SK-N-SH (cell line): ENCODE results near the gene SND1. TPM values are rescaled to one million over a fixed set of nuclear protein-coding genes. Genes with fewer than 3 reads are reported as not detected.
"Not testable (repeated sequence)": the region's sequence is repeated elsewhere in the genome, so short reads cannot be mapped to it uniquely, and the experiment has no call there.

Source experiments
- CTCF ChIA-PET: fragments of 300-600, 350-600 bp; formaldehyde crosslinking; extraction: SDS; loops from one replicate; lab custom pipeline; 2021; lab: Yijun Ruan, JAX
- POLR2A ChIA-PET: fragments of 350-600 bp; sonication (Branson Sonifier 250); formaldehyde crosslinking; extraction: SDS; loops from one replicate; lab custom pipeline; 2020; ENCODE audit warnings: antibody characterized with exemption, inconsistent platforms; lab: Yijun Ruan, JAX
- DNase-seq: peaks from one replicate; pipeline ENCODE4 v3.0.0; 2012
- H2AFZ ChIP-seq: fragments of 200-600 bp; sonication (generic); 2 replicates; pipeline ENCODE4 v1.8.1; 2016; ENCODE audit warnings: antibody characterized with exemption, mild to moderate bottlenecking, low read depth
- H3F3A ChIP-seq: fragments of 200-600 bp; sonication (generic); replicated peaks from 2 replicates; pipeline ENCODE3; 2016; ENCODE audit warnings: antibody characterized with exemption, mild to moderate bottlenecking; ENCODE audit not compliant: insufficient read depth
- H3K27ac ChIP-seq, 2 experiments: fragments of 200-500 bp in 1 of 2; fragments of 200-600 bp in 1 of 2; sonication (Bioruptor generic) in 1 of 2; sonication (generic), shearing (Covaris generic) in 1 of 2; 2 replicates each; pipeline versions ENCODE4 v1.5.1 to v1.6.1; 2014 to 2016; ENCODE audit warnings: low read depth in 2 of 2, inconsistent platforms in 1 of 2, low read length in 1 of 2, mild to moderate bottlenecking in 1 of 2, mixed read lengths in 1 of 2
- H3K27me3 ChIP-seq: fragments of 200-600 bp; sonication (generic), shearing (Covaris generic); 2 replicates; pipeline ENCODE4 v1.6.1; 2016; ENCODE audit warnings: mixed run types; ENCODE audit not compliant: insufficient read depth
- H3K36me3 ChIP-seq, 2 experiments: fragments of 200-500 bp in 1 of 2; fragments of 200-600 bp in 1 of 2; sonication (Bioruptor generic) in 1 of 2; sonication (generic) in 1 of 2; replicated peaks in 1 of 2; 2 replicates each; pipeline versions ENCODE3 to v1.5.1; 2014 to 2016; ENCODE audit warnings: low read length in 1 of 2, mild to moderate bottlenecking in 1 of 2; ENCODE audit not compliant: insufficient read depth in 2 of 2, control insufficient read depth in 1 of 2
- H3K4me1 ChIP-seq, 2 experiments: fragments of 200-500 bp in 1 of 2; fragments of 200-600 bp in 1 of 2; sonication (Bioruptor generic) in 1 of 2; sonication (generic), shearing (Covaris generic) in 1 of 2; 2 replicates each; pipeline versions ENCODE4 v1.5.1 to v1.6.1; 2014 to 2016; ENCODE audit warnings: low read depth in 1 of 2, low read length in 1 of 2, mixed run types in 1 of 2; ENCODE audit not compliant: insufficient read depth in 2 of 2, control insufficient read depth in 1 of 2
- H3K4me2 ChIP-seq: fragments of 200-600 bp; sonication (generic), shearing (Covaris generic); 2 replicates; pipeline ENCODE4 v1.6.1; 2017; ENCODE audit warnings: mixed run types
- H3K4me3 ChIP-seq, 2 experiments: fragments of 200-500 bp in 1 of 2; fragments of 200-600 bp in 1 of 2; sonication (Bioruptor generic) in 1 of 2; sonication (generic), shearing (Covaris generic) in 1 of 2; 2 replicates each; pipeline versions ENCODE4 v1.5.1 to v1.8.1; 2014 to 2016; ENCODE audit warnings: low read depth in 2 of 2, inconsistent platforms in 1 of 2, low read length in 1 of 2, mild to moderate bottlenecking in 1 of 2, mixed read lengths in 1 of 2, moderate library complexity in 1 of 2
- H3K79me2 ChIP-seq: fragments of 200-600 bp; sonication (generic); 2 replicates; pipeline ENCODE4 v1.8.1; 2017; ENCODE audit warnings: mild to moderate bottlenecking; ENCODE audit not compliant: insufficient read depth
- H3K9ac ChIP-seq: fragments of 200-600 bp; sonication (generic); 2 replicates; pipeline ENCODE4 v1.6.1; 2017; ENCODE audit warnings: mixed run types
- H3K9me2 ChIP-seq: fragments of 200-600 bp; sonication (generic); 2 replicates; pipeline ENCODE4 v1.6.1; 2017; ENCODE audit warnings: mixed run types
- H3K9me3 ChIP-seq: fragments of 200-600 bp; sonication (generic); 2 replicates; pipeline ENCODE4 v1.6.1; 2017; ENCODE audit warnings: mixed run types, mild to moderate bottlenecking, moderate library complexity
- H4K20me1 ChIP-seq: fragments of 200-600 bp; sonication (generic); 2 replicates; pipeline ENCODE4 v1.6.1; 2017; ENCODE audit warnings: mild to moderate bottlenecking, mixed run types; ENCODE audit not compliant: insufficient read depth
- CHD2 ChIP-seq: fragments of 150-350 bp; IDR thresholded peaks from 2 replicates; pipeline ENCODE4 v1.6.1; 2018; ENCODE audit warnings: low read length; ENCODE audit not compliant: partially characterized antibody
- ELF1 ChIP-seq: IDR thresholded peaks from 2 replicates; pipeline ENCODE4 v1.4.0; 2012
- EP300 ChIP-seq, 2 experiments: IDR thresholded peaks; 2 replicates each; pipeline versions ENCODE4 v1.4.0 to v1.6.1; 2012; ENCODE audit warnings: borderline replicate concordance in 1 of 2, low read depth in 1 of 2, low read length in 1 of 2
- FOXM1 ChIP-seq: IDR thresholded peaks from 2 replicates; pipeline ENCODE4 v1.4.0; 2012; ENCODE audit warnings: low read depth, mild to moderate bottlenecking
- GATA2 ChIP-seq: sonication (generic); formaldehyde crosslinking; IDR thresholded peaks from 2 replicates; pipeline ENCODE4 v1.5.0; 2020; ENCODE audit warnings: mild to moderate bottlenecking, missing genetic modification reagents
- IRF3 ChIP-seq: fragments of 150-350 bp; IDR thresholded peaks from 2 replicates; pipeline ENCODE4 v1.6.1; 2016; ENCODE audit warnings: mild to moderate bottlenecking, low read depth, low read length
- JUND ChIP-seq: IDR thresholded peaks from 2 replicates; pipeline ENCODE4 v1.4.0; 2012
- MEF2A ChIP-seq: IDR thresholded peaks from 2 replicates; pipeline ENCODE4 v1.4.0; 2012; ENCODE audit warnings: low read depth, borderline replicate concordance
- MXI1 ChIP-seq: IDR thresholded peaks from 2 replicates; pipeline ENCODE4 v1.6.1; 2012; ENCODE audit warnings: mild to moderate bottlenecking, low read depth, low read length, improper control_type of control experiment
- NFIC ChIP-seq: IDR thresholded peaks from 2 replicates; pipeline ENCODE4 v1.4.0; 2012; ENCODE audit warnings: borderline replicate concordance
- NRF1 ChIP-seq: IDR thresholded peaks from 2 replicates; pipeline ENCODE4 v1.6.1; 2012; ENCODE audit warnings: low read depth, mild to moderate bottlenecking, low read length
- POLR2AphosphoS5 ChIP-seq: IDR thresholded peaks from 2 replicates; pipeline ENCODE4 v1.6.1; 2012; ENCODE audit warnings: low read depth, low read length
- RAD21 ChIP-seq: IDR thresholded peaks from 2 replicates; pipeline ENCODE4 v1.6.1; 2012; ENCODE audit warnings: mild to moderate bottlenecking, low read length
- RXRA ChIP-seq: IDR thresholded peaks from 2 replicates; pipeline ENCODE4 v1.4.0; 2012; ENCODE audit warnings: low read depth, mild to moderate bottlenecking, borderline replicate concordance
- SMC3 ChIP-seq: IDR thresholded peaks from 2 replicates; pipeline ENCODE4 v1.6.1; 2012; ENCODE audit warnings: low read depth, low read length, improper control_type of control experiment
- TEAD4 ChIP-seq: IDR thresholded peaks from 2 replicates; pipeline ENCODE4 v1.4.0; 2012; ENCODE audit warnings: mild to moderate bottlenecking, borderline replicate concordance; ENCODE audit not compliant: insufficient read depth
- ZBTB33 ChIP-seq: IDR thresholded peaks from 2 replicates; pipeline ENCODE4 v1.4.0; 2012; ENCODE audit warnings: low read depth, borderline replicate concordance
- WGBS: methylation state at CpG from one replicate; pipeline ENCODE4 v1.1.6; 2017; ENCODE audit warnings: low lambda C conversion rate; 5-methylcytosine and 5-hydroxymethylcytosine counted together
- polyA plus RNA-seq, 3 experiments: library from polyadenylated mRNA; depleted of rRNA; stranded (reverse); fragments of >200 nt; gene quantifications; 2 replicates each; pipeline ENCODE4 v1.2.3, GENCODE V29; 2012
- TF ChIP-seq, protein P1 (sequence below): fragments of 150-350 bp; IDR thresholded peaks from 2 replicates; pipeline ENCODE4 v1.6.1; 2017; ENCODE audit warnings: antibody characterized with exemption, low read length, low read depth, borderline replicate concordance

SND1 gene
- polyA plus RNA-seq, 1 of the 3 experiments (the other 2 are of a cell fraction), result 165 TPM

GRCh38 chr7:128106821-128107220, 454.8 kb downstream of the SND1 start:
- no peaks in the 10 kb centered on the region; the same call in 1 of the 2 replicates for H3K27me3 ChIP-seq
- peaks cover 0 to 6% of the 10 kb centered on the region in 2 experiments; a peak in 1 of 4 replicates for H3K4me1 ChIP-seq
- no peak overlapping the region for H3K9ac ChIP-seq
- no peak overlapping the region for H3K4me2 ChIP-seq
- H3K9me3 ChIP-seq, result no peaks in the 10 kb centered on the region
- CTCF ChIA-PET, result interaction anchor here (0.7 to 1.5 kb wide), 4 partner anchors 29 to 518 kb away, joined by 3 to 9 read pairs (median 5); no protein-coding TSS in a partner anchor
- no peaks in the 10 kb centered on the region for H3K9me2 ChIP-seq
- WGBS, result 32% methylated on average over 1 of the region's 1 CpG
- peaks cover 3% of the 10 kb centered on the region for H3F3A ChIP-seq
- no peaks in the 10 kb centered on the region for H3K79me2 ChIP-seq
- no peak overlapping the region for H3K4me3 ChIP-seq
- no peak overlapping the region for H2AFZ ChIP-seq
- no peak for DNase-seq
- no peaks in the 10 kb centered on the region for H4K20me1 ChIP-seq
- POLR2A ChIA-PET, result interaction anchor here (0.6 kb wide), 1 partner anchor 9 kb away, joined by 4 read pairs; no protein-coding TSS in a partner anchor
- H3K27ac ChIP-seq, result no peak overlapping the region
- H3K36me3 ChIP-seq, result no peaks in the 10 kb centered on the region
- TF ChIP-seq NFIC (no peak), FOXM1 (no peak), MEF2A (no peak), NRF1 (no peak), ELF1 (no peak), ZBTB33 (no peak), GATA2 (CRISPR knock-in tag) (no peak), SMC3 (no peak), MXI1 (no peak), JUND (no peak), IRF3 (no peak), CHD2 (no peak), EP300 (IDR thresholded peaks at IDR 0.05; ENCODE audit: borderline replicate concordance in 1 of 2, low read depth in 1 of 2, low read length in 1 of 2) (no peak), RAD21 (no peak), POLR2AphosphoS5 (no peak; the same call in 1 of the 2 replicates), TEAD4 (no peak), RXRA (no peak)
- TF ChIP-seq, protein P1, sequence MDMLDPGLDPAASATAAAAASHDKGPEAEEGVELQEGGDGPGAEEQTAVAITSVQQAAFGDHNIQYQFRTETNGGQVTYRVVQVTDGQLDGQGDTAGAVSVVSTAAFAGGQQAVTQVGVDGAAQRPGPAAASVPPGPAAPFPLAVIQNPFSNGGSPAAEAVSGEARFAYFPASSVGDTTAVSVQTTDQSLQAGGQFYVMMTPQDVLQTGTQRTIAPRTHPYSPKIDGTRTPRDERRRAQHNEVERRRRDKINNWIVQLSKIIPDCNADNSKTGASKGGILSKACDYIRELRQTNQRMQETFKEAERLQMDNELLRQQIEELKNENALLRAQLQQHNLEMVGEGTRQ, result no peak

DNA sequence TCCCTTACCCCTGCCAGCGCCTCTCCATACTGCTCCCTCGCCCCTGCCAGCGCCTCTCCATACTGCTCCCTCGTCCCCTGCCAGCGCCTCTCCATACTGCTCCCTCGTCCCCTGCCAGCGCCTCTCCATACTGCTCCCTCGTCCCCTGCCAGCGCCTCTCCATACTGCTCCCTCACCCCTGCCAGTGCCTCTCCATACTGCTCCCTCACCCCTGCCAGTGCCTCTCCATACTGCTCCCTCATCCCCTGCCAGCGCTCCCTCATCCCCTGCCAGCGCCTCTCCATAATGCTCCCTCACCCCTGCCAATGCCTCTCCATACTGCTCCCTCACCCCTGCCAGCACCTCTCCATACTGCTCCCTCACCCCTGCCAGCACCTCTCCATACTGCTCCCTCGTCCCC, 455.5 kb downstream of the SND1 start:
- peaks cover 0 to 10% of the 10 kb centered on the region in 2 experiments; a peak in 1 of 4 replicates for H3K4me1 ChIP-seq
- H3F3A ChIP-seq, H4K20me1 ChIP-seq, H3K79me2 ChIP-seq, H3K9me3 ChIP-seq, H3K4me3 ChIP-seq, H2AFZ ChIP-seq, POLR2A ChIA-PET, H3K9ac ChIP-seq, H3K4me2 ChIP-seq, H3K36me3 ChIP-seq, H3K27me3 ChIP-seq, H3K9me2 ChIP-seq, DNase-seq, H3K27ac ChIP-seq: not testable (repeated sequence)
- WGBS, result 73% methylated on average over 12 of the region's 12 CpGs
- CTCF ChIA-PET, result interaction anchor here (0.6 to 1.5 kb wide), 4 partner anchors 28 to 252 kb away, joined by 3 to 9 read pairs (median 5); no protein-coding TSS in a partner anchor
